ENCODE data around the gene SPOP.
A peak's percentile ranks its signal among the peaks of the same experiment; 100 is the strongest.

Gene SPOP

DNA sequence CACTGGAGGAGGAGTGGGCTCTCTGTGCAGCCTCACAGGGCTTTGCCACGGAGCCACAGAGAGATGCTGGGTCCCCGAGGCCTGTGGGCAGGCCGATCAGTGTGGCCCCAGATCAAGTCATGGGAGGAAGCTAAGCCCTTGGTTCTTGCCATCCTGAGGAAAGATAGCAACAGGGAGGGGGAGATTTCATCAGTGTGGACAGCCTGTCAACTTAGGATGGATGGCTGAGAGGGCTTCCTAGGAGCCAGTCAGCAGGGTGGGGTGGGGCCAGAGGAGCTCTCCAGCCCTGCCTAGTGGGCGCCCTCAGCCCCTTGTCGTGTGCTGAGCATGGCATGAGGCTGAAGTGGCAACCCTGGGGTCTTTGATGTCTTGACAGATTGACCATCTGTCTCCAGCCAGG is 98.4 kb downstream of the SPOP start:
- Mint-ChIP-seq H3K27me3 (peaks cover 14% of the 10 kb centered on the region), H3K4me3 (peak overlapping the region; percentile 6), H3K27ac (no peak overlapping the region), H3K9me3 (no peaks in the 10 kb centered on the region), H3K4me1 (peaks cover 3% of the 10 kb centered on the region), H3K36me3 (no peaks in the 10 kb centered on the region)

- H3K27me3 Mint-ChIP-seq = peaks cover 14% of the 10 kb centered on the region
- no peaks in the 10 kb centered on the region for H3K36me3 Mint-ChIP-seq
- peak overlapping the region; percentile 6 for H3K4me3 Mint-ChIP-seq
- H3K27ac Mint-ChIP-seq = no peak overlapping the region
- no peaks in the 10 kb centered on the region for H3K9me3 Mint-ChIP-seq
- H3K4me1 Mint-ChIP-seq = peaks cover 3% of the 10 kb centered on the region
Observed at GRCh38 chr17:49578952-49579500, 98.9 kb downstream of the SPOP start.

DNA sequence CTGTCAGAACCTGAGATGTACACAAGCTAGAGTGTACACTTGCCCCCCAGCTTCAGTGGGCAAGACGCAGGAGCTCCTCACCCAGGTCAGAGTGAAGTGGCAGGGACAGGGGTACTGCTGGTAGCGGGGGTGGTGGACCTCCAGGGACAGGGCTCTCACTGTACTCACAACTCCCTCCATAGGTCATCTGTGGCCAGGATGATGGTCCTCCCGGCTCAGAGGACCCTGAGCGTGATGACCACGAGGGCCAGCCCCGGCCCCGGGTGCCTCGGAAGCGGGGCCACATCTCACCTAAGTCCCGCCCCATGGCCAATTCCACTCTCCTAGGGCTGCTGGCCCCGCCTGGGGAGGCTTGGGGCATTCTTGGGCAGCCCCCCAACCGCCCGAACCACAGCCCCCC is 99.5 kb downstream of the SPOP start:
- H3K4me3 Mint-ChIP-seq = no peak overlapping the region
- H3K9me3 Mint-ChIP-seq = no peaks in the 10 kb centered on the region
- no peaks in the 10 kb centered on the region for H3K36me3 Mint-ChIP-seq
- H3K27ac Mint-ChIP-seq = no peak overlapping the region
- peaks cover 3% of the 10 kb centered on the region for H3K4me1 Mint-ChIP-seq
- H3K27me3 Mint-ChIP-seq = peaks cover 19% of the 10 kb centered on the region

- H3K9me3 Mint-ChIP-seq = no peaks in the 10 kb centered on the region
- H3K27me3 Mint-ChIP-seq = peaks cover 21% of the 10 kb centered on the region
- H3K4me3 Mint-ChIP-seq = no peak overlapping the region
- no peaks in the 10 kb centered on the region for H3K36me3 Mint-ChIP-seq
- H3K27ac Mint-ChIP-seq = no peak overlapping the region
- peaks cover 3% of the 10 kb centered on the region for H3K4me1 Mint-ChIP-seq
Observed at GRCh38 chr17:49577963-49578362, 99.9 kb downstream of the SPOP start.

DNA sequence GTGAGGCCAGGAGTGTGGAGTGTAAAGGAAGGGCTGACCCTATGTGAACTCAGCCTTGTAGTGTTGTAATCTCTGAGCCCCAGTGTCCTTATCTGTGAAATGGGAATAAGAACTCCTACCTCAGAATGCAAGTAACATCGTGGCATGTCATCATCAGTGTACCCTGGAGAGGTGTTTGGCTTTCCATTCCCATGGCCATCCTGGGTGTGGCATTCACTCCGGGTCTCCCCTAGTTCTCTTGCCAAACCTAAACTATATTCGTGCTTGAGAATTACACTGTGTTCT is 100.3 kb downstream of the SPOP start:
- Mint-ChIP-seq H3K4me1 (peaks cover 3% of the 10 kb centered on the region), H3K4me3 (peak overlapping the region; percentile 40), H3K27me3 (peaks cover 21% of the 10 kb centered on the region), H3K9me3 (no peaks in the 10 kb centered on the region), H3K36me3 (no peaks in the 10 kb centered on the region), H3K27ac (no peak overlapping the region)

DNA sequence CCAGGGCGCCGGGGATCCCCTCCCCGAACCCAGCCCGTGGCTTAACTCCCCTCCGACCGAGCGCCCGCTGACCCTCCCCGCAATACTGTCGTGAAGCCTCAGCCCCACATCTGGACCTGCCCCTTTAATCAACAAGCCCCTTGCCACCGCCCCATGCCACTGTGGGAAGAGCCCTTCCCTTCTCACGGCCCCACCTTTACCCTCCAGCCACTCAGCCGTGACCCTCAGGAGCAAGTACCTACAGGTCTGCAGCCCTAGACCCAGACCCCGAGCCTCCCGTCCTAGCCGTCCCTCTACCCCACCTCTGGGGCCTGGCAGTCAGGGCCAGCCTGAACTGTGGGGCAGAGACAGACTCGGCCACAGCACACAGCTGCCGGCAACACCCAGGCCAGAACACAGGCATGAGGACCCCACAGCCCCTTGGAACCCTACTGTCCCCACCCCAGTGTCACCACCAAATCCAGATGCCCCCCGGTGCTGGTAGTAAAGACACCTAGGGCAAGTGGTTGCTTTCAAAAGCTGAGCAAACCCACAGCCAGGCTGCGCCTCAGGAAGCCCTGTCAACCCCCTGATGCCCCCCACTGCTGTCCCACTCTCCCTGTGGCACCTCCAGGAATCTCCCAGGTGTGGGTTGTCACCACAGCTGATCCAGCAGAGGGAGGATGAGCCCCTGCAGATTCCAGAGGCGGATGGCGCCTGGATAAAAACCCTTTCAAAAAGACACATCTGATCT is 100.8 kb downstream of the SPOP start:
- Mint-ChIP-seq H3K36me3 (no peaks in the 10 kb centered on the region), H3K9me3 (no peaks in the 10 kb centered on the region), H3K4me3 (peak overlapping the region; percentile 40), H3K27ac (no peak overlapping the region), H3K27me3 (peaks cover 21% of the 10 kb centered on the region), H3K4me1 (peaks cover 3% of the 10 kb centered on the region)

DNA sequence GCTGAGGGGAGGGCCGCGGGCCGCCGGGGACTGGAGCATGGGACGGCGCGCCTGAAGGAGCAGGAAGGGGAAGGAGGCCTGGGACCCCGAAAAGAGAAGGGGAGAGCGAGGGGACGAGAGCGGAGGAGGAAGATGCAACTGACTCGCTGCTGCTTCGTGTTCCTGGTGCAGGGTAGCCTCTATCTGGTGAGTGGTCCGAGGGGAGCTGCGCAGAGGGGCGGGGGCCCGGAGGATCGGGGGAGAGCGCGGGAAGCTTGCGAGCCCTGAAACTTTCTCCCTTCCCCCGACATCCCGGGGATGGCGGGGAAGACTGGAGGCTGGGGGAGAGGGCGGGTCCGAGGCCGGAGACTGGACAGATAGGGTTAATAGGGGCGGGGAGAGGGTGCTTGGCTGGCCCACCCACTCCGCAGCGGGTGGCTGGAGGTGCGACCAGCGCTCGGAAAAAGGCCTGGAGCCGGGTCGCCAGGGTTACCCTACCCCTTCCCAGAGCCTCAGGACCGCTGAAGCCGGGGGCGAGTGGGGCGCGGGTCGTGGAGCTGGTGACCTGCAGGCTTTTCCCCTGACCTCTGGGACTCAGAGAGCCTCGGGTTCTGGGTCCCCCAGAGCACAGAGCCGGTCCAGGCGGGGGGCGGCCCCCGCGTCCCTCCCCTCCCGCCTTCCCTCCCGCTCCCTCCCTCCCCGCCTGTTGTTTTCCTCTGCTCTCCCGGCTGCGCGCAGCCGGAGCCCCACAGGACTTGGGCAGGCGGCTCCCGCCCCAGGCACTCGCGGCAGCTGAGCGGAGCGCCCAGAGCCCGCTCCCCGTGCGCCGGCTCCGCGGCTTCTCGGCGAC is 101.6 kb downstream of the SPOP start:
- peaks cover 23% of the 10 kb centered on the region for H3K27me3 Mint-ChIP-seq
- H3K36me3 Mint-ChIP-seq = no peaks in the 10 kb centered on the region
- H3K9me3 Mint-ChIP-seq = no peaks in the 10 kb centered on the region
- H3K4me1 Mint-ChIP-seq = peaks cover 3% of the 10 kb centered on the region
- no peak overlapping the region for H3K27ac Mint-ChIP-seq
- H3K4me3 Mint-ChIP-seq = peak overlapping the region; percentile 70

GRCh38 chr17:49575679-49576087 is 102.2 kb downstream of the SPOP start, which contains the start of gene NXPH3:
NXPH3 (plus strand) TSS chr17:49575871; CDS start chr17:49576220, 349 bp downstream.
- peaks cover 23% of the 10 kb centered on the region for H3K27me3 Mint-ChIP-seq
- no peaks in the 10 kb centered on the region for H3K36me3 Mint-ChIP-seq
- H3K9me3 Mint-ChIP-seq = no peaks in the 10 kb centered on the region

DNA sequence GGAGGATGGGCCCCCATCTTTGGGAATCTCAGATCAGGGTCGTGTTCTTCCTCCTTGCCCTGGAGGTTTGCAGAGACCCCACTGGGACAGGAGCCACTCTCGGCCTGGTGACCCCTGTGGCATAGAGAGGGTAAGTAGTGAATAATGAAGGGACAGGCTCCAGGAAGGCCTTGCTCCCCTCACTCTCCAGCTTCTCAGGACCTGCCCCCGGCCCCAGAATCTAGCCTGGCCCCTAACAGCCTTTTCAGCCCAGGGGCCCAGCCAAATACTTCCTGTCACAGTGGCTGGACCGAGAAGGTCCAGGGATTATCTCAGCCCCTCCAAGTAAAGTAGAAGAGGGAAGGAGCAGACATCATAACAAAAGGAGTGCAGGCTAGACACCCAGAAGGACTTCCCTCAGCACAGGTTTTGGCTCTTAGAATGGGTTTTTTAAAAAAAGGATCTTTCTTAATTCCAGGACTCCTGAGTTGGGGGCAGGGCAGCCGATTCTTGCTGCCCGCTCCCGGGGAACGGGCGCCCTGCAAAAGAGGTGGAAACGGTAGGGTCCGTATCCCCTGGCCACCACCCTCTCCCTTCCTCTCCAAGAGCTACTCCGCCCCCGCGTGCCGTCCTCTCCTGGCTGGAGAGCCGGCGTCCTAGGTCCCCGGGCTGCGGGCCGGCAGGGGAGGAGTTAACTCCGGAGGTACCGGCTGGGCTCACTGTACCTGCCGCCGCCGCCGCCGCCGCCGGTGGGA is 102.8 kb downstream of the SPOP start:
- no peak overlapping the region for H3K27ac Mint-ChIP-seq
- no peaks in the 10 kb centered on the region for H3K9me3 Mint-ChIP-seq
- H3K36me3 Mint-ChIP-seq = no peaks in the 10 kb centered on the region
- H3K4me3 Mint-ChIP-seq = peak overlapping the region; percentile 57
- H3K4me1 Mint-ChIP-seq = peaks cover 3% of the 10 kb centered on the region
- peaks cover 23% of the 10 kb centered on the region for H3K27me3 Mint-ChIP-seq

More at GRCh38 chr17:49575679-49576087, 102.2 kb downstream of the SPOP start, which contains the start of gene NXPH3:
- Mint-ChIP-seq H3K4me1 (peaks cover 3% of the 10 kb centered on the region), H3K27ac (no peak within 1 kb of the TSS), H3K4me3 (peak within 1 kb of the TSS; percentile 70)

DNA sequence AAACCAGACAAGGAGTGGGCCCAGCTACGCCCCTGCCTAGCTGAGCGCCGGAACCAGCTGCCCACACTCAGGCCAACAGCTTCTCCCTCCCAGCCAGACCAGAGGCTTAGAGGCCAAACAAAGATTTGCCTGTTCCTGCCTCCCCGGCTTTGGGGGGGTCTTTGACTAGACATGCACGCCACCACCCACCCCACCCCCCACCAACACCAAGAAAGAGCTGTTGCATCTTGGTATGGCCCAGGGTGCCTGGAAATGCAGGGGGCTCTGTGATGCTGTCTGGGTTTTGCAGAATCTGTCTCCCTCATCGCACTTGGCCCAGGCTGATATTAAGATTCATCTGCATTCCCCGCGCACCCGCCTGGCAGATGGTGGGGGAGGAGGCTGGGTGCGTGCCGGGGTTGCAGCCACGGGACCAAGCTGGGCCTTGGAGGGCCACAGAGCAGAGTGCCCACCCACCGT is 103.5 kb downstream of the SPOP start:
- H3K4me1 Mint-ChIP-seq = peaks cover 3% of the 10 kb centered on the region
- no peaks in the 10 kb centered on the region for H3K9me3 Mint-ChIP-seq
- no peaks in the 10 kb centered on the region for H3K36me3 Mint-ChIP-seq
- peaks cover 23% of the 10 kb centered on the region for H3K27me3 Mint-ChIP-seq
- no peak overlapping the region for H3K27ac Mint-ChIP-seq
- H3K4me3 Mint-ChIP-seq = no peak overlapping the region

DNA sequence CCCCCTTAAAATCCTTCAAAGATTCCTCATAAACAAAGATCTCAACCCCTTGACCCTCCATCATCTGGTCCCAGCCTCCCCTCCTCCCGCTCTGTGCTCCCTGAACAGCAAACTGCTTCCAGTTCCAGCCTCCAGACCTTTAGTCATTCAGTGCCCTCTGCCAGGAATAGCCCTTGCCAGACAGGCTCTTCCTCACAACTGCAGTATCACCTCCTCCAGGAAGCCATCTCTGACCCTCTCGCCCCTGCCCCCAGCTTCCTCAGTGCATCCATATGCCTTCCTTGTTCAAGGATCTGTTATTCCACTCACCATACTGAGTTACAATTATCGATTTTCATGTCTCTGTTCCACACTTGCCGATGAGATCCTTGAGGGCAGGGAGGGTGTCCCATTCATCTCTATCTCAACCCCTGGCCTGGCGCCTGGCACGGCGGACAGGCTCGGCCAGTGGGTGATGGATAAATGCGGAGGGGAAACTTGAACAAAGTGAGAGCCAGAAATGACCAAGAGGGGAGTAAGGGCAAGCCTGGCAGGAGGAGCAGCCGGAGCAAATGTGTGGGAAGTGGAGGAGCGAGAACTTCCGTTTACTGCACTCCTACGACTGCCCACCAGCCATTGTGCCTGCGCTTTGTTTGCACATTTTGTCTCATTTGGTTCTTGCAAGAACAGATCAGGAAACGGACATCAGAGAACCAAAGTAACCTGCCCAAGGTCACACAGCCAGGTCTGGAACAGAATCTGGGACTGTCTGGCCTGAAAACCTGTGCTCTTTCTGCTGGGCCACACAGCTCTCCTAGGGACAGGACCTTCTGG is 104.2 kb downstream of the SPOP start:
- Mint-ChIP-seq H3K4me3 (no peak overlapping the region), H3K9me3 (no peaks in the 10 kb centered on the region), H3K27ac (no peak overlapping the region), H3K4me1 (peaks cover 3% of the 10 kb centered on the region), H3K27me3 (peaks cover 22% of the 10 kb centered on the region), H3K36me3 (no peaks in the 10 kb centered on the region)

- H3K27me3 Mint-ChIP-seq = peaks cover 21% of the 10 kb centered on the region
- H3K36me3 Mint-ChIP-seq = no peaks in the 10 kb centered on the region
- H3K27ac Mint-ChIP-seq = no peak overlapping the region
- H3K9me3 Mint-ChIP-seq = no peaks in the 10 kb centered on the region
- H3K4me3 Mint-ChIP-seq = no peak overlapping the region
- peaks cover 9% of the 10 kb centered on the region for H3K4me1 Mint-ChIP-seq
Observed at GRCh38 chr17:49572806-49573420, 105.0 kb downstream of the SPOP start.

DNA sequence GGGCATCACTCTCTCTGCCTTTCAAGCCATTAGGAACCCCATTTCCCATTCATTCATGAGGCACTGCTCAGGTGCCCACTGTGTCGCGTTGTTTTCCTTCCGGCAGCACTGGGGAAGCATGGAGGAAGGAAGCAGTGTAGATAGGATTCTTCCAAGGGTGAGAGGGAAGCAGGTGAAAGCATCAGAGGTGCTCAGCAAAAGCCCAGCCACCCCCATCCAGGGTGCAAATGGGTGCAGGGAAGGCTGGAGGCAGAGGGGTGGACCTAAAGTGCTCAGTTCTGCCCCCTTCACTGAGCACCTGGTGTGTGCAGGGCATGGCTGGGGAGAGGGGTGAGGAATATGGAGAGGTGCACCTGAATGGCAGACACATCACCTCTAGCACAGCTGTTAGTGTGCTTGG is 105.7 kb downstream of the SPOP start:
- Mint-ChIP-seq H3K9me3 (no peaks in the 10 kb centered on the region), H3K27ac (no peak overlapping the region), H3K36me3 (no peaks in the 10 kb centered on the region), H3K4me3 (no peak overlapping the region), H3K4me1 (peaks cover 13% of the 10 kb centered on the region), H3K27me3 (peaks cover 16% of the 10 kb centered on the region)

DNA sequence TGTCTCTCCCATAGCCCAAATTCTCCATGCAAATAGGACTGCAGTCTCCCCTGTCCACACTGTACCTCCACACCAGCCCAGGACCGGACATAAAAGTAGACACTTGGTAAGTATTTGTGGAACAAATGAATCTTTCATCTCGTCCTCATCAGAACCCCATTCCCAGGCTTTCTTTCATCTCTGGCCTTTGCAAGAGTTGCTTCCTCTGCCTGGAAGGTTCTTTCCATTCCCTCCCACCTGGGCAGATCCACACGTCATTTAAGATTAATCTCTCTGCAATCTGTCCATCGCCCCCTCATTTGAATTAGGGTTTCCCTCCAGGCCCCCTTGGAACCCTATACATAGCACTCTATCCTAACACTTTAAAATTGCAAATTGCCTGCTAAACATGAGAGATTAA is 106.1 kb downstream of the SPOP start:
- H3K4me3 Mint-ChIP-seq = peak overlapping the region; percentile 27
- no peaks in the 10 kb centered on the region for H3K9me3 Mint-ChIP-seq
- H3K36me3 Mint-ChIP-seq = no peaks in the 10 kb centered on the region
- H3K27ac Mint-ChIP-seq = no peak overlapping the region
- H3K4me1 Mint-ChIP-seq = peaks cover 10% of the 10 kb centered on the region
- peaks cover 12% of the 10 kb centered on the region for H3K27me3 Mint-ChIP-seq
